Measurements from ENCODE around the gene SIRPG.

GRCh38 chr20:1632178-1632577 lies 25.4 kb downstream of the SIRPG start:
- TF ChIP-seq CTCF (IDR thresholded peaks at IDR 0.05) (no peak), POLR2A (IDR thresholded peaks at IDR 0.05) (no peak)
